Measurements from ENCODE around the gene TIAM1.

TIAM1 gene

DNA sequence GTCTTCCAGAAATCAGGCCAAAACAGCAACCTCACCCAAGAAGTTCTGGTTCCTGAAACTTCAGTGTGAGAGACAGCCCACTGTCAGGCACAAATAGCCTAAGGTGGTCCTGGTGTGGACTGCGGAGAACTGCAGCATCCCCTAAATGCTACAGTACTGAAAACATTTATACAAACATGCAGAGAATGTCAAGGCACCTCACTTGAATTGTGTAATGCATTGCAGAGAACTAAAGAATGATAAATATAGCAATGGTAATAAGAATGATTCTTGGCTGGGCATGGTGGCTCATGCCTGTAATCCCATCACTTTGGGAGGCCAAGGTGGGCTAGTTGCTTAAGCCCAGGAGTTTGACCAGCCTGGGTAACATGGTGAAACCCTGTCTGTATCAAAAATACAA, 138.6 kb downstream of the TIAM1 start:
- Histone ChIP-seq H3K9ac (ENCODE audit: low read length) (no peak overlapping the region), H3K27me3 (ENCODE audit: control insufficient read depth, insufficient read depth, low read length) (no peaks in the 10 kb centered on the region), H3K36me3 (ENCODE audit: control insufficient read depth, insufficient read depth, low read length) (peaks cover 12% of the 10 kb centered on the region), H3K9me3 (ENCODE audit: control insufficient read depth, insufficient read depth, low read depth, low read length) (no peaks in the 10 kb centered on the region), H3K4me1 (ENCODE audit: control insufficient read depth, insufficient read depth, low read length) (peaks cover 5% of the 10 kb centered on the region; the same call in 1 of the 2 replicates), H3K4me3 (ENCODE audit: low read depth, low read length) (no peak overlapping the region), H3K27ac (ENCODE audit: low read depth, low read length) (no peak overlapping the region)

DNA sequence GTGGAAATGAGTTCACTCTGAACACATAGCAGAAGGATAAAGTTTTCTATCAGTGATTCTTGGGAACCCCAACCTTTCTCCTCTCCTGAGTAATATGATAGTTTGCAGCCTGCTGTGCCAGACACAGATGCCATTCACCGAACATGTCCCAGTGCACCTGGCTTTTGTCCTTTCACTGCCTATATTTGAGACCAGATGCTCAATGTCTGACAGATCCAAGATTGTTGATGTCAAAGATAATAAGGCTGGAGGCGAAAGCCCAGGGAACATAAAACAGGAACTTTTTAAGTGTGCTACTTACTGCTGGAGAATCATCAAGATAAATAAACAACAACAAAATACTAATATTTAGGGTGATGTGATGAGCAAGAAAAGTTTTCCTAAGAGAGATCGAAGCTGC, 139.3 kb downstream of the TIAM1 start:
- Histone ChIP-seq H3K27me3 (ENCODE audit: control insufficient read depth, insufficient read depth, low read length) (no peaks in the 10 kb centered on the region), H3K4me3 (ENCODE audit: low read depth, low read length) (no peak overlapping the region), H3K36me3 (ENCODE audit: control insufficient read depth, insufficient read depth, low read length) (peaks cover 7% of the 10 kb centered on the region), H3K9ac (ENCODE audit: low read length) (no peak overlapping the region), H3K27ac (ENCODE audit: low read depth, low read length) (no peak overlapping the region), H3K9me3 (ENCODE audit: control insufficient read depth, insufficient read depth, low read depth, low read length) (no peaks in the 10 kb centered on the region), H3K4me1 (ENCODE audit: control insufficient read depth, insufficient read depth, low read length) (peaks cover 5% of the 10 kb centered on the region; the same call in 1 of the 2 replicates)

DNA sequence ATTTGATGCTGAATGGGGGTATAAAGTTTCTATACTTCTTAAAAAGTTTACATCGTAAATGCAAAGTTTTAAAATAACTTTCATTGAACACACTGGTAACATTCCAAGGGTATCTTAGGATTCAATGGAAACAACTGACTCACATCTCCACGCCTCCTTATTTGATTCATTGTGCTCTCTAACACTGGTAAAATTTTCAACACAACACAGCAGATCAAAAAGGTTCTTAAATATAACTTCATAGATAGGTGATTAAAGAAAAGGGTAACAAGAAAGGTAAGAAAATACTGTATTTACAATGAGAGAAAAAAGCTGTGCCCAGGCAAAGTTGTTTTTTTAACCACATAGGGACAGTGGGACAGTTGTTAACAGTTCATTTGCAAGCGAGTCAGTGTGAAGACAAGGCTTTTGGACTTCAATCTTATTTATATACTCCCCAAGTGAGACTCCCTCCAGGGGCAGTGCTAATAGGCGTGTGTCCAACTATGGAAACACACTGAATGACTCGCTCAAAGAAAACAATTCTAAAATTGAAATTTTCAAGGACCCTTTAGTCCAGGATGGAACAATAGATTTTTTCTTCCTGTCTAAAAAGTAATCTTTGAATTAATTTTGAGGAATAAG, 140.5 kb downstream of the TIAM1 start:
- Histone ChIP-seq H3K4me1 (ENCODE audit: control insufficient read depth, insufficient read depth, low read length) (peaks cover 5% of the 10 kb centered on the region; the same call in 1 of the 2 replicates), H3K27ac (ENCODE audit: low read depth, low read length) (no peak overlapping the region), H3K9me3 (ENCODE audit: control insufficient read depth, insufficient read depth, low read depth, low read length) (no peaks in the 10 kb centered on the region), H3K4me3 (ENCODE audit: low read depth, low read length) (no peak overlapping the region), H3K36me3 (ENCODE audit: control insufficient read depth, insufficient read depth, low read length) (no peaks in the 10 kb centered on the region; the same call in 1 of the 2 replicates), H3K9ac (ENCODE audit: low read length) (no peak overlapping the region), H3K27me3 (ENCODE audit: control insufficient read depth, insufficient read depth, low read length) (no peaks in the 10 kb centered on the region)

DNA sequence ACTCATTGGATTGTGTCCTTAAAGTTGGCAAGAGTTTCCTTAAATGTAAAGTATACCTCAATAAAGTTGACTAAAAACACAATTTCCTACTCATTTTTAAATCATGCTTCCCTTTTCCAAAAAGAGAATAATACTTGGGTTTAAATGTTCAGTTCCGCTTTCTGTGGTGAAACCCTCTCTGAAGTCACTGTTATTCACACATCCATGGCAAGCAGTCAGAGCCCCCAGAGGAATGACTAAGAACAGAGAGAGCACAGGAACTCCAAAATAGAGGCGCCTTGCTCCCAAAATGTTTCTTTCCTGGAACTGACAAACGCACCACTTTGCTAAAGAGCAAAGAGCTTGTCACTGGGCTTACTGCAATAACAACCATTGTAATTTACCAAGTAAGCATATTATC, 142.5 kb downstream of the TIAM1 start:
- Histone ChIP-seq H3K27me3 (ENCODE audit: control insufficient read depth, insufficient read depth, low read length) (no peaks in the 10 kb centered on the region), H3K27ac (ENCODE audit: low read depth, low read length) (no peak overlapping the region), H3K4me3 (ENCODE audit: low read depth, low read length) (no peak overlapping the region), H3K9ac (ENCODE audit: low read length) (no peak overlapping the region), H3K4me1 (ENCODE audit: control insufficient read depth, insufficient read depth, low read length) (peaks cover 5% of the 10 kb centered on the region; the same call in 1 of the 2 replicates), H3K36me3 (ENCODE audit: control insufficient read depth, insufficient read depth, low read length) (no peaks in the 10 kb centered on the region; the same call in 1 of the 2 replicates), H3K9me3 (ENCODE audit: control insufficient read depth, insufficient read depth, low read depth, low read length) (no peaks in the 10 kb centered on the region)

DNA sequence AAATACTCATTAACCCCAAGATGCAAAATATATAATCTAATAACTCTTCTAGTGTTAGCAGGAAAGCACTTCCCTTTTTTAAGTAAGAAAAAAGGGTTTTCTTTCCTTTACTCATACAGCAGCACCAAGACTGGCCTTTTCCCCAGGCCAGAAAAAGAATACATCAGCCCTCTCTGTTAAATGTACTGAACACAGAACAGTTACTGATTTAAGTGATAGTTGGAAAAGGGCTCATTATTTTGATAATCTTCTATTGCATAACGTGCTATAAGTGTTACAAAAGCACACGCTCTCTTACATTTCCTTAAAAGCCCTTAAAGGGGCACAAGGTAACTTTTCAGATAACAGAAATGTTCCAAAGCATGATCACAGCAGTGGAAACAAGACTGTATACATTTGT, 142.9 kb downstream of the TIAM1 start:
- H3K4me1 ChIP-seq (ENCODE audit: control insufficient read depth, insufficient read depth, low read length), result peaks cover 5% of the 10 kb centered on the region; the same call in 1 of the 2 replicates
- no peak overlapping the region for H3K4me3 ChIP-seq (ENCODE audit: low read depth, low read length)
- H3K36me3 ChIP-seq (ENCODE audit: control insufficient read depth, insufficient read depth, low read length), result no peaks in the 10 kb centered on the region; the same call in 1 of the 2 replicates
- H3K9me3 ChIP-seq (ENCODE audit: control insufficient read depth, insufficient read depth, low read depth, low read length), result no peaks in the 10 kb centered on the region
- H3K27ac ChIP-seq (ENCODE audit: low read depth, low read length), result no peak overlapping the region
- H3K9ac ChIP-seq (ENCODE audit: low read length), result no peak overlapping the region
- H3K27me3 ChIP-seq (ENCODE audit: control insufficient read depth, insufficient read depth, low read length), result no peaks in the 10 kb centered on the region

DNA sequence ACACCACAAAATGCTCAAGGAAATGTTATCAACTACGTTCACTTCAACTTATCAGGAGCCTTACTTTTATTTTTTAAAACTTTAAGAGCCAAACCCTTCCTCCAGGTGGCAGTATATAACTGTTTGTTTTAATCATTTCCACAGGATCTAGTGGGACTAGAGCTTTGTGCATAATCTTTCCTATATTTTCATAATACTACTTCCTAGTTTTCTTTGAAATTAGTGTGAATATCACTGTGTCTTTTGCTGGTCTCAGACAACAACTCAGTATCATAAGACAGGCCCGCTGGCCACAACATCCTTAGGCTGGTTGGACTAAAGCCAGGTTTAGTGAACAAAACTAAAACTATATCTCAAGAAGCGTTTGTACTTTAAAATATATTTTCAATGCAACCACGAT, 145.5 kb downstream of the TIAM1 start:
- H3K4me3 ChIP-seq (ENCODE audit: low read depth, low read length), result no peak overlapping the region
- no peaks in the 10 kb centered on the region for H3K27me3 ChIP-seq (ENCODE audit: control insufficient read depth, insufficient read depth, low read length)
- peaks cover 5% of the 10 kb centered on the region for H3K4me1 ChIP-seq (ENCODE audit: control insufficient read depth, insufficient read depth, low read length)
- no peak overlapping the region for H3K9ac ChIP-seq (ENCODE audit: low read length)
- no peaks in the 10 kb centered on the region for H3K9me3 ChIP-seq (ENCODE audit: control insufficient read depth, insufficient read depth, low read depth, low read length)
- H3K36me3 ChIP-seq (ENCODE audit: control insufficient read depth, insufficient read depth, low read length), result peaks cover 1% of the 10 kb centered on the region; the same call in 1 of the 2 replicates
- H3K27ac ChIP-seq (ENCODE audit: low read depth, low read length), result no peak overlapping the region

DNA sequence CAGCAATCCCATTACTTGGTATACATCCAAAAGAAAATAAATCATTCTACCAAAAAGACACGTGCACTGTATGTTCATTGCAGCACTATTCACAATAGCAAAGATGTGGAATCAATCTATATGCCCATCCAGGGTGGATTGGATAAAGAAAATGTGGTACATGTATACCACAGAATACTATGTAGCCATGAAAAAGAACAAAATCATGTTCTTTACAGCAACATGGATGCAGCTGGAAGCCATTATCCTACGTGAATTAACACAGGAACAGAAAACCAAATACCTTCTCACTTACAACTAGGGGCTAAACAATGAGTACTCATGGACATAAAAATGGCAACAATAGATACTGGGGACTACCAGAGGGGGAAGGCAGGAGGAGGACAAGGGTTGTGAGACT, 147.3 kb downstream of the TIAM1 start:
- Histone ChIP-seq H3K27me3 (ENCODE audit: control insufficient read depth, insufficient read depth, low read length) (no peaks in the 10 kb centered on the region), H3K9ac (ENCODE audit: low read length) (no peak overlapping the region), H3K9me3 (ENCODE audit: control insufficient read depth, insufficient read depth, low read depth, low read length) (no peaks in the 10 kb centered on the region), H3K4me1 (ENCODE audit: control insufficient read depth, insufficient read depth, low read length) (peaks cover 7% of the 10 kb centered on the region; the same call in 1 of the 2 replicates), H3K4me3 (ENCODE audit: low read depth, low read length) (no peak overlapping the region), H3K36me3 (ENCODE audit: control insufficient read depth, insufficient read depth, low read length) (0 out of 2 replicates have a peak, but pooled peaks cover 7% of the 10 kb centered on the region), H3K27ac (ENCODE audit: low read depth, low read length) (no peak overlapping the region)

DNA sequence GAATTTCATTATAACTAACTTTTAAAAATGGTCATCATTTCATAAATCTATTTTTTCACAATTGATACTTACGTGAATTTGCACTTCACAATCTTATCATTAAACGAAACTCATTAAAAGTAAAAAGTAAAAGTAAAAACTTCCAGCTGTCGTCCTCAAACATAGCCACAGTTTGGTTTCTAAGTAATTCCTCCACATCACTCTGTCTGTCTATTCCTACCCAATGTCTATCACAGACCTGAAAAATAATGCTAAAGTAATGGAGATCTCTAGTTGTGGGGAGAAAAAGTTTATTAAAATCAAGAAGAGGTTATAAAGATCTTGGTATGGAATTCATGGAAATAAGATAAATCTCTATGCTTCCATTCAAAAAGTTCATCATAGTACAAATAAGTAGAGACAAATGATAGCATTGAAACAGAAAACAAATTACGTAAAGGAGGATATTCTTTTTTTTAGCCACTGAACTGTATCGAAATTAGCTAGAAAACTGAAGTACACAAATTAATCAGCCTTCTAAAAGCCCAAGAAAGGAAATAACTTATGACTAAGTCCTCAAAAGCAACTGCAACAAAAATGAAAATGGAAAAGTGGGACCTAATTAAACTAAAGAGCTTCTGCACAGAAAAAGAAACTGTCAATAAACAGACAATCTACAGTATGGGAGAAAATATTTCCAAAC, 148.6 kb downstream of the TIAM1 start:
- Histone ChIP-seq H3K36me3 (ENCODE audit: control insufficient read depth, insufficient read depth, low read length) (0 out of 2 replicates have a peak, but pooled peaks cover 7% of the 10 kb centered on the region), H3K9me3 (ENCODE audit: control insufficient read depth, insufficient read depth, low read depth, low read length) (no peaks in the 10 kb centered on the region), H3K4me3 (ENCODE audit: low read depth, low read length) (no peak overlapping the region), H3K4me1 (ENCODE audit: control insufficient read depth, insufficient read depth, low read length) (peaks cover 7% of the 10 kb centered on the region; the same call in 1 of the 2 replicates), H3K27me3 (ENCODE audit: control insufficient read depth, insufficient read depth, low read length) (no peaks in the 10 kb centered on the region), H3K9ac (ENCODE audit: low read length) (no peak overlapping the region), H3K27ac (ENCODE audit: low read depth, low read length) (no peak overlapping the region)

DNA sequence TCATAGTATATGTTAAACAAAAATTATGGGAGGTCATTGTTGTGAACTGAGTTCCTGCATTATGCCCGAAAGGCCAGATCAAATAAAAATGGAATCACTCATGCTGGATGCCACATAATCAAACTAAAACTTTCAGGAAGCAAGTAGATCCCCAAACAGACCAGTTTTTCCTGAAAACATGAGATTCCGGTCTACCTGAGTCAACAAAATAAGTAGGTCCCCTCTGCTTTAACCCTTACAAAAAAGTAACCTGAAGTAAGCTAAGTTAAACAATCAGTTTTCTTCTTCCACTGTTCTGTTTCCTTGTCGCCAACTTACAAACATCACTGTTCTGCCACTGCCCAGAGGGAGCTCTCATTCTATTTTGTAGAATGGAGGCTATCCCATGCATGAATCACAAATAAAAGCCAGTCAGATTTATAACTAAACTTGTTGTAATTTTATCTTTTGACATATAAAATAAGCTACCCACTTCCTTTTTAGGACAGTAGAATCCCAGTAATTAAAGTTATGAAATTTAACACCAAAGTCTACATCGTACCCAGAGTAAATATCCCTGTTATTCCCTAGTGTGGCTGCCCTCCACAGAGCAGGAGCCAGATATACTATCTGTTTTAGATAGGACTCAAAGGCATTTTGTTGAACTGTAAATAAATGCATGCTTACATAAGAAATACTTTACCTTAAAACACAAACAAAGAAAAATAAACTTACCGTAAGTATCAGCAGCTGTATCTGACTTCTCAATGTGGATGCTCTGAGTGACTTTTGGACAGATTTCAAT, 149.4 kb downstream of the TIAM1 start:
- H3K4me1 ChIP-seq (ENCODE audit: control insufficient read depth, insufficient read depth, low read length), result peaks cover 7% of the 10 kb centered on the region; the same call in 1 of the 2 replicates
- H3K27ac ChIP-seq (ENCODE audit: low read depth, low read length), result no peak overlapping the region
- H3K9ac ChIP-seq (ENCODE audit: low read length), result no peak overlapping the region
- H3K27me3 ChIP-seq (ENCODE audit: control insufficient read depth, insufficient read depth, low read length), result no peaks in the 10 kb centered on the region
- H3K36me3 ChIP-seq (ENCODE audit: control insufficient read depth, insufficient read depth, low read length), result 0 out of 2 replicates have a peak, but pooled peaks cover 7% of the 10 kb centered on the region
- H3K9me3 ChIP-seq (ENCODE audit: control insufficient read depth, insufficient read depth, low read depth, low read length), result no peaks in the 10 kb centered on the region
- no peak overlapping the region for H3K4me3 ChIP-seq (ENCODE audit: low read depth, low read length)

DNA sequence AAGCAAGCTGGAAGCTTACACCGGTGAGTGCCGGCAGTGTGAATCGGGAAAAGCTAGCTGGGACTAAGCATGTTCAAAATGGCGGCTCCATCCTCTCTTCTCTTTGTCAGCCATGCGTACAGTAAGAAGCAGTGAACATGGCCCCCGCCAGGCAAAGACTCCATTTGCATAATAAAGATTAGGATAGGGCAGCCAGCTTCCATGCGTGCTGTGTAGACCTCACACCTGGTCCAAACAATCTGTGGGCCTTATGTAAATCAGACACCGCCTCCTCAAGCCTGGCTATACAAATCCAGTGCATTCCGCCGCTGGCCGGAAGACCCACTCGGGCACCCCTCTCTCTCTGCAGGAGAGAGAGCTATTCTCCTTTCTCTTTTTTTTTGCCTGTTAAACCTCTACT, 150.3 kb downstream of the TIAM1 start:
- Histone ChIP-seq H3K9me3 (ENCODE audit: control insufficient read depth, insufficient read depth, low read depth, low read length) (no peaks in the 10 kb centered on the region), H3K27me3 (ENCODE audit: control insufficient read depth, insufficient read depth, low read length) (no peaks in the 10 kb centered on the region), H3K4me1 (ENCODE audit: control insufficient read depth, insufficient read depth, low read length) (peaks cover 7% of the 10 kb centered on the region; the same call in 1 of the 2 replicates), H3K4me3 (ENCODE audit: low read depth, low read length) (no peak overlapping the region), H3K27ac (ENCODE audit: low read depth, low read length) (peak overlapping the region; percentile 23; the same call in 1 of the 2 replicates), H3K36me3 (ENCODE audit: control insufficient read depth, insufficient read depth, low read length) (0 out of 2 replicates have a peak, but pooled peaks cover 7% of the 10 kb centered on the region), H3K9ac (ENCODE audit: low read length) (no peak overlapping the region)

All from HUES6 (cell line).